ENCODE results near the gene LCP2.

The LCP2 gene

GRCh38 chr5:170303549-170303948 is 6.0 kb upstream of the LCP2 start:
- Histone ChIP-seq H3K36me3 (ENCODE audit: insufficient read depth, low read length) (no peaks in the 10 kb centered on the region), H3F3A (ENCODE audit: low read depth) (0 out of 2 replicates have a peak, but pooled peaks cover 3% of the 10 kb centered on the region), H3K79me2 (ENCODE audit: insufficient read depth, low read length) (peaks cover 29% of the 10 kb centered on the region), H3K9me3 (ENCODE audit: insufficient read depth, low read depth, low read length) (no peaks in the 10 kb centered on the region), H3K4me2 (ENCODE audit: low read depth, low read length, poor library complexity, severe bottlenecking) (peak overlapping the region; percentile 84), H3K27me3 (ENCODE audit: insufficient read depth, low read length, poor library complexity, severe bottlenecking) (no peaks in the 10 kb centered on the region), H3K9me2 (replicated peaks; ENCODE audit: low read depth, low read length) (no peaks in the 10 kb centered on the region), H3K9ac (ENCODE audit: low read depth, low read length, poor library complexity, severe bottlenecking) (peak overlapping the region; percentile 72), H4K20me1 (ENCODE audit: insufficient read depth, low read length, poor library complexity, severe bottlenecking) (no peaks in the 10 kb centered on the region), H3K4me3 (ENCODE audit: low read length, poor library complexity, severe bottlenecking) (peak overlapping the region; percentile 67), H3K4me1 (ENCODE audit: insufficient read depth, low read length, poor library complexity, severe bottlenecking) (peaks cover 61% of the 10 kb centered on the region), H2AFZ (ENCODE audit: low read length) (no peak overlapping the region)
- TF ChIP-seq EZH2phosphoT487 (IDR thresholded peaks at IDR 0.05; ENCODE audit: borderline replicate concordance) = no peak
- TF ChIP-seq CTCF (conservative IDR thresholded peaks at IDR 0.05; ENCODE audit: low read length) = no peak

- Histone ChIP-seq H3K27me3 (ENCODE audit: insufficient read depth, low read length, poor library complexity, severe bottlenecking) (no peaks in the 10 kb centered on the region), H3K9ac (ENCODE audit: low read depth, low read length, poor library complexity, severe bottlenecking) (peak overlapping the region; percentile 72), H3K4me1 (ENCODE audit: insufficient read depth, low read length, poor library complexity, severe bottlenecking) (peaks cover 63% of the 10 kb centered on the region), H4K20me1 (ENCODE audit: insufficient read depth, low read length, poor library complexity, severe bottlenecking) (no peaks in the 10 kb centered on the region), H3K36me3 (ENCODE audit: insufficient read depth, low read length) (no peaks in the 10 kb centered on the region), H3K79me2 (ENCODE audit: insufficient read depth, low read length) (peaks cover 36% of the 10 kb centered on the region), H3K9me2 (replicated peaks; ENCODE audit: low read depth, low read length) (no peaks in the 10 kb centered on the region), H3K4me3 (ENCODE audit: low read length, poor library complexity, severe bottlenecking) (peak overlapping the region; percentile 67), H3K9me3 (ENCODE audit: insufficient read depth, low read depth, low read length) (no peaks in the 10 kb centered on the region), H3K4me2 (ENCODE audit: low read depth, low read length, poor library complexity, severe bottlenecking) (peak overlapping the region; percentile 84), H3F3A (ENCODE audit: low read depth) (0 out of 2 replicates have a peak, but pooled peaks cover 3% of the 10 kb centered on the region), H2AFZ (ENCODE audit: low read length) (peak overlapping the region; percentile 55; the same call in 1 of the 2 replicates)
- TF ChIP-seq CTCF (conservative IDR thresholded peaks at IDR 0.05; ENCODE audit: low read length) (peak; percentile 19; the same call in 1 of the 2 replicates), EZH2phosphoT487 (IDR thresholded peaks at IDR 0.05; ENCODE audit: borderline replicate concordance) (no peak)
Observed at GRCh38 chr5:170302653-170303501, 5.3 kb upstream of the LCP2 start.

- peaks cover 57% of the 10 kb centered on the region for H3K4me1 ChIP-seq (ENCODE audit: insufficient read depth, low read length, poor library complexity, severe bottlenecking)
- peak overlapping the region; percentile 72 for H3K9ac ChIP-seq (ENCODE audit: low read depth, low read length, poor library complexity, severe bottlenecking)
- H2AFZ ChIP-seq (ENCODE audit: low read length) = no peak overlapping the region
- no peaks in the 10 kb centered on the region for H3K9me3 ChIP-seq (ENCODE audit: insufficient read depth, low read depth, low read length)
- H4K20me1 ChIP-seq (ENCODE audit: insufficient read depth, low read length, poor library complexity, severe bottlenecking) = no peaks in the 10 kb centered on the region
- TF ChIP-seq EZH2phosphoT487 (IDR thresholded peaks at IDR 0.05; ENCODE audit: borderline replicate concordance) = no peak
- no peaks in the 10 kb centered on the region for H3K27me3 ChIP-seq (ENCODE audit: insufficient read depth, low read length, poor library complexity, severe bottlenecking)
- no peaks in the 10 kb centered on the region for H3K36me3 ChIP-seq (ENCODE audit: insufficient read depth, low read length)
- peak overlapping the region; percentile 84 for H3K4me2 ChIP-seq (ENCODE audit: low read depth, low read length, poor library complexity, severe bottlenecking)
- H3K79me2 ChIP-seq (ENCODE audit: insufficient read depth, low read length) = peaks cover 43% of the 10 kb centered on the region
- H3K9me2 ChIP-seq (replicated peaks; ENCODE audit: low read depth, low read length) = no peaks in the 10 kb centered on the region
- peak overlapping the region; percentile 67 for H3K4me3 ChIP-seq (ENCODE audit: low read length, poor library complexity, severe bottlenecking)
- H3F3A ChIP-seq (ENCODE audit: low read depth) = 0 out of 2 replicates have a peak, but pooled peaks cover 3% of the 10 kb centered on the region
Observed at GRCh38 chr5:170301981-170302652, 4.5 kb upstream of the LCP2 start.

All from Loucy (cell line).